ENCODE measurements around the gene PKIG.

GRCh38 chr20:44648068-44648467 is 65.7 kb downstream of the PKIG start:
- no peak for TF ChIP-seq POLR2A (IDR thresholded peaks at IDR 0.05)
- TF ChIP-seq CTCF (IDR thresholded peaks at IDR 0.05): no peak

Data from sigmoid colon (tissue), 3 donors.